Neural cell (in vitro differentiated cells): ENCODE data around the gene OR10H5. TPM values are rescaled to one million over a fixed set of nuclear protein-coding genes. Genes with fewer than 3 reads are reported as not detected.
"Not testable (repeated sequence)": the region's sequence is repeated elsewhere in the genome, so short reads cannot be mapped to it uniquely, and the experiment has no call there.

Source experiments
- H2AFZ ChIP-seq: fragments of 200-600, 300-800 bp; sonication (generic), shearing (Covaris generic); 2 replicates; pipeline ENCODE4 v1.6.0; 2014; ENCODE audit warnings: low read depth, mild to moderate bottlenecking, antibody characterized with exemption, low read length, moderate library complexity
- H3F3A ChIP-seq: fragments of 200-600 bp; shearing (Covaris generic); 2 replicates; pipeline ENCODE4 v1.6.1; 2016; ENCODE audit warnings: mild to moderate bottlenecking, moderate library complexity, mixed read lengths, antibody characterized with exemption, low read length; ENCODE audit not compliant: insufficient read depth, poor library complexity, severe bottlenecking
- H3K27ac ChIP-seq: fragments of 200-600, 300-800 bp; sonication (generic), shearing (Covaris generic); 2 replicates; pipeline ENCODE4 v1.5.1; 2014; ENCODE audit warnings: mild to moderate bottlenecking, low read length, moderate library complexity
- H3K27me3 ChIP-seq: fragments of 300-800, 200-600 bp; sonication (generic), shearing (Covaris generic); 2 replicates; pipeline ENCODE4 v1.6.0; 2014; ENCODE audit warnings: mild to moderate bottlenecking, low read depth, low read length, moderate library complexity; ENCODE audit not compliant: insufficient read depth
- H3K36me3 ChIP-seq: fragments of 300-800, 200-600 bp; sonication (generic), shearing (Covaris generic); 2 replicates; pipeline ENCODE4 v1.5.1; 2014; ENCODE audit warnings: mild to moderate bottlenecking, antibody characterized with exemption, low read length, moderate library complexity; ENCODE audit not compliant: insufficient read depth
- H3K4me2 ChIP-seq: fragments of 300-800, 200-600 bp; sonication (generic), shearing (Covaris generic); 2 replicates; pipeline ENCODE4 v1.6.0; 2014; ENCODE audit warnings: mild to moderate bottlenecking, low read length
- H3K4me3 ChIP-seq: fragments of 300-800, 200-600 bp; sonication (generic), shearing (Covaris generic); 2 replicates; pipeline ENCODE4 v1.5.1; 2014; ENCODE audit warnings: mild to moderate bottlenecking, low read length, moderate library complexity
- H3K79me2 ChIP-seq: fragments of 200-600 bp; shearing (Covaris generic); replicated peaks from 2 replicates; pipeline ENCODE4 v1.6.0; 2014; ENCODE audit warnings: mild to moderate bottlenecking, low read length, moderate library complexity; ENCODE audit not compliant: insufficient read depth
- H3K9ac ChIP-seq: fragments of 300-800, 200-600 bp; sonication (generic), shearing (Covaris generic); 2 replicates; pipeline ENCODE4 v1.6.1; 2016; ENCODE audit warnings: mild to moderate bottlenecking, low read length, mixed read lengths
- H3K9me2 ChIP-seq: fragments of 200-600 bp; shearing (Covaris generic); 2 replicates; pipeline ENCODE4 v1.6.1; 2016; ENCODE audit warnings: mild to moderate bottlenecking, low read length, mixed read lengths; ENCODE audit not compliant: insufficient read depth
- H3K9me3 ChIP-seq: fragments of 200-600, 300-800 bp; sonication (generic), shearing (Covaris generic); 2 replicates; pipeline ENCODE4 v1.6.1; 2016; ENCODE audit warnings: mild to moderate bottlenecking, mixed run types, low read length, moderate library complexity, mixed read lengths
- H4K20me1 ChIP-seq: fragments of 200-600 bp; shearing (Covaris generic); 2 replicates; pipeline ENCODE4 v1.6.1; 2016; ENCODE audit warnings: mild to moderate bottlenecking, mixed run types; ENCODE audit not compliant: insufficient read depth
- CTCF ChIP-seq: fragments of 450-650 bp; IDR thresholded peaks from 2 replicates; pipeline ENCODE4 v1.5.1; 2014; ENCODE audit warnings: antibody characterized with exemption, mild to moderate bottlenecking, moderate library complexity; ENCODE audit not compliant: poor library complexity, severe bottlenecking
- EP300 ChIP-seq: fragments of 450-650 bp; conservative IDR thresholded peaks from 2 replicates; pipeline ENCODE4 v1.6.1; 2014; ENCODE audit warnings: antibody characterized with exemption, mild to moderate bottlenecking, moderate library complexity; ENCODE audit not compliant: poor library complexity, severe bottlenecking
- EZH2 ChIP-seq: fragments of 200-600, 300-800 bp; shearing (Covaris generic), sonication (generic); IDR thresholded peaks from 2 replicates; pipeline ENCODE4 v1.6.1; 2014; ENCODE audit warnings: antibody characterized with exemption, low read length, borderline replicate concordance, mild to moderate bottlenecking; ENCODE audit not compliant: insufficient read depth, poor library complexity, severe bottlenecking
- MXI1 ChIP-seq: fragments of 450-650 bp; conservative IDR thresholded peaks from 2 replicates; pipeline ENCODE4 v1.6.1; 2014; ENCODE audit warnings: antibody characterized with exemption, mild to moderate bottlenecking; ENCODE audit not compliant: poor library complexity, severe bottlenecking
- POLR2AphosphoS5 ChIP-seq: IDR thresholded peaks from 2 replicates; pipeline ENCODE4 v1.6.1; 2012
- RAD21 ChIP-seq: fragments of 450-650 bp; conservative IDR thresholded peaks from 2 replicates; pipeline ENCODE4 v1.6.1; 2014; ENCODE audit warnings: antibody characterized with exemption, mild to moderate bottlenecking, moderate library complexity
- REST ChIP-seq: IDR thresholded peaks from 2 replicates; pipeline ENCODE4 v1.6.1; 2012; ENCODE audit warnings: borderline replicate concordance
- SMC3 ChIP-seq: fragments of 450-650 bp; conservative IDR thresholded peaks from 2 replicates; pipeline ENCODE4 v1.6.1; 2014; ENCODE audit warnings: antibody characterized with exemption, mild to moderate bottlenecking, moderate library complexity; ENCODE audit not compliant: poor library complexity
- TAF1 ChIP-seq: IDR thresholded peaks from 2 replicates; pipeline ENCODE4 v1.6.1; 2012; ENCODE audit warnings: low read depth
- polyA plus RNA-seq: library from polyadenylated mRNA; depleted of rRNA; stranded (reverse); fragments of >200 nt; gene quantifications from 2 replicates; pipeline ENCODE4 v1.2.3, GENCODE V29; 2014

OR10H5 gene
- polyA plus RNA-seq, 1 donor from 2014 or later, result not detected

GRCh38 chr19:15828121-15828610, 40.7 kb downstream of the OR10H5 start:
- TF ChIP-seq EZH2 (no peak), CTCF (no peak), TAF1 (no peak), POLR2AphosphoS5 (no peak), RAD21 (no peak), REST (no peak), EP300 (no peak), SMC3 (no peak), MXI1 (no peak)
- Histone ChIP-seq H3K9me2 (no peaks in the 10 kb centered on the region), H3K4me3 (no peak overlapping the region), H3K9ac (no peak overlapping the region), H3F3A (no peaks in the 10 kb centered on the region), H4K20me1 (no peaks in the 10 kb centered on the region), H2AFZ (no peak overlapping the region), H3K4me2 (no peak overlapping the region), H3K9me3 (peaks cover 2% of the 10 kb centered on the region), H3K27me3 (no peaks in the 10 kb centered on the region), H3K79me2 (no peaks in the 10 kb centered on the region), H3K27ac (no peak overlapping the region), H3K36me3 (no peaks in the 10 kb centered on the region)

GRCh38 chr19:15828611-15829305, 41.3 kb downstream of the OR10H5 start:
- H4K20me1 ChIP-seq, H3K27ac ChIP-seq, H3K9ac ChIP-seq, H3K4me3 ChIP-seq, H3K36me3 ChIP-seq, H3K9me3 ChIP-seq, H3F3A ChIP-seq, H2AFZ ChIP-seq, H3K9me2 ChIP-seq, H3K79me2 ChIP-seq, H3K27me3 ChIP-seq, H3K4me2 ChIP-seq: not testable (repeated sequence)

- H2AFZ ChIP-seq, result no peak overlapping the region
- H3K9me2 ChIP-seq, result no peaks in the 10 kb centered on the region
- no peaks in the 10 kb centered on the region for H4K20me1 ChIP-seq
- no peak overlapping the region for H3K27ac ChIP-seq
- H3K27me3 ChIP-seq, result no peaks in the 10 kb centered on the region
- no peaks in the 10 kb centered on the region for H3K79me2 ChIP-seq
- H3K9me3 ChIP-seq, result peaks cover 2% of the 10 kb centered on the region
- no peak for TF ChIP-seq POLR2AphosphoS5
- TF ChIP-seq CTCF, result no peak
- no peak for TF ChIP-seq EP300
- no peak for TF ChIP-seq REST
- no peak for TF ChIP-seq RAD21
- TF ChIP-seq TAF1, result no peak
- H3K4me3 ChIP-seq, result no peak overlapping the region
- H3K4me2 ChIP-seq, result no peak overlapping the region
- H3F3A ChIP-seq, result no peaks in the 10 kb centered on the region
- H3K36me3 ChIP-seq, result no peaks in the 10 kb centered on the region
- H3K9ac ChIP-seq, result no peak overlapping the region
Measured at GRCh38 chr19:15829306-15829698, 41.8 kb downstream of the OR10H5 start.
